ENCODE data around the gene ALDH4A1. TPM values are rescaled to one million over a fixed set of nuclear protein-coding genes. Genes with fewer than 3 reads are reported as not detected.
A peak's percentile ranks its signal among the peaks of the same experiment; 100 is the strongest.

Gene ALDH4A1
- total RNA-seq, 2 experiments from 2014 or later, result 3.3 to 3.7 TPM

DNA sequence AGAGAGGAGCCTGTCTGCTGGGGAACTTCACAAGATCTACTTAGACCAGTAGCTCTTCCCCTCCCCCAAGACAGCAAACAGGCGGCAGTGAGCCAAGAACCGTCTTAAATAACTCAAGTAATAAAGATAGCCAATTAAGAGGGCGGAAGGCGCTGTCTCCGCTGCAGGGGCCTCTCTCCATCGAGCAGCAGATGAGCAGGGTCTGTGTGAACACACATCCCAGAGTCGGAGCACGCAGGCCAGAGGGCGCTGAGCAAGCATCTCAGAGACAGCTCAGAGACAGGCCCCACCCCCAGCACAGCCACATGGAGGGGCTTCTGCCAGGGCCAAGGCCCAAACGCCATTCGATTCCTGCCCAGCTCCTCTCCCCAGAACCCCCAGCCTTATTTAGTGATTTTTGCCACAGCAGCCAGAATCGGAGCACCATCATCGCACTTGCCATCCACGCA, 43.1 kb upstream of the ALDH4A1 start:
- CTCF ChIA-PET, result interaction anchor here (0.9 to 1.7 kb wide), 2 partner anchors 33 to 55 kb away, joined by 5 read pairs; no protein-coding TSS in a partner anchor
- H3K27ac Mint-ChIP-seq, result no peak overlapping the region
- no peak overlapping the region for H3K4me3 Mint-ChIP-seq
- H3K27me3 Mint-ChIP-seq, result no peaks in the 10 kb centered on the region
- POLR2A ChIA-PET, result interaction anchor here (1.7 to 4.4 kb wide), 3 partner anchors 11 to 18 kb away, joined by 7 to 46 read pairs (median 8); partner anchors contain the start of gene IFFO2
- H3K9me3 Mint-ChIP-seq, result no peaks in the 10 kb centered on the region
- H3K36me3 Mint-ChIP-seq (ENCODE audit: low read depth), result peaks cover 6% of the 10 kb centered on the region
- no peak for DNase-seq
- H3K4me1 Mint-ChIP-seq, result peaks cover 60% of the 10 kb centered on the region

DNA sequence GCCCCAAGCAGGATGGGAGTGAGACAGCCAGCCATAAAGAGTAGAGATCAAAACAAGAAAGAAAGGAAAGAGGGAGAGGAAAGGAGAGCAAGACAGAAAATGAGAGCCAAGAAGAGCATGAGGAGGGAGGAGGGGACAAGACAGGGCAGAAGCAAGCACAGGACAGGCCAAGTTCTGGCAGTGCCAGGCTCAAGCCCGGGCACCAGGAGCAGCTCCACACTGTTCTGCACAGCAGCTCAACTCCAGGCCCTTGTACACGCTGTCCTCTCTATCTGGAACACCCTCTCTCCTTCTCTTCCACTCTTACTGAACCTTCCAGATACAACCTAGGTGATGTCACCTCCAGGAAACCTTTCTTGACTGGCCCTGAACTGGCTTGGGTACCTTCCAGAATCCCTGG, 42.5 kb upstream of the ALDH4A1 start:
- H3K4me3 Mint-ChIP-seq, result no peak overlapping the region
- H3K9me3 Mint-ChIP-seq, result no peaks in the 10 kb centered on the region
- H3K27ac Mint-ChIP-seq, result peak overlapping the region; percentile 3
- ChIA-PET CTCF (interaction anchor here (1.7 kb wide), 1 partner anchor 32 kb away, joined by 5 read pairs; no protein-coding TSS in a partner anchor), POLR2A (interaction anchor here (4.4 kb wide), 1 partner anchor 18 kb away, joined by 46 read pairs; no protein-coding TSS in a partner anchor)
- peaks cover 54% of the 10 kb centered on the region for H3K4me1 Mint-ChIP-seq
- DNase-seq, result no peak
- peaks cover 6% of the 10 kb centered on the region for H3K36me3 Mint-ChIP-seq (ENCODE audit: low read depth)
- no peaks in the 10 kb centered on the region for H3K27me3 Mint-ChIP-seq

DNA sequence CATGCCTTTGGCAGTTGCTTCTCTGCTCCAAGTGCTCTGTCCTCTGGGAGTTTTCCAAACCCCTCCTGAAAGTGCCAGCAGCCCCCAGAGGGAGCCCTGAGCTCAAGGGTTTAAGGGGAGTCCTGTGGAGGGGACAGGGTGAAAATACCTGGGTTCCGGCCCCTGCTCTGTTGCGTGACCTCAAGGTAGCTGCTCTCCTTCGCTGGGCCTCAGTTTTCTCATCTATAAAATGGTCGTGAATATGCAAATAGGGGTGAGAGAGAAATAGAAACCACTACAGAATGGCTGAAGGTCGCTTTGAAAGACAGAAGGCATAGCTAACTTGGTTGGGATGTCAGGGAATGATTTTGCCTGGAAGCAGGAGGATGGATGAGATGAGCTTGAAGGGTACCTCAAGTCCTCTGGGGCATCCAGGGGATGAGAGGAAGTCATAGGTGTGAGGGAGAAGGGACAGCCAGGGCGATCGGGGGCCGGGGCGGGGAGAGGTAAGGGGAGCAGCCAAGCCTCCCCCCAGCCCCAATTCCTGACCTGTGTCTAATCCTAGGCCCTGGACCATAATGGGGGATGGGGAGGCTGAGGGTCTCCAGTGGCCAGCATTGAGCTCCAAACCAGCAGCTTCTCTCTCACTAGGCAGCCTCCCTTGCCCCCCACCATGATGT, 41.7 kb upstream of the ALDH4A1 start:
- ChIA-PET POLR2A (interaction anchor here (1.0 to 4.4 kb wide), 4 partner anchors 8 to 17 kb away, joined by 3 to 46 read pairs (median 4); no protein-coding TSS in a partner anchor), CTCF (interaction anchor here (1.7 kb wide), 1 partner anchor 31 kb away, joined by 5 read pairs; no protein-coding TSS in a partner anchor)
- Mint-ChIP-seq H3K36me3 (ENCODE audit: low read depth) (peaks cover 6% of the 10 kb centered on the region), H3K27me3 (no peaks in the 10 kb centered on the region), H3K9me3 (no peaks in the 10 kb centered on the region), H3K4me1 (peaks cover 46% of the 10 kb centered on the region), H3K27ac (no peak overlapping the region), H3K4me3 (no peak overlapping the region)
- no peak for DNase-seq

DNA sequence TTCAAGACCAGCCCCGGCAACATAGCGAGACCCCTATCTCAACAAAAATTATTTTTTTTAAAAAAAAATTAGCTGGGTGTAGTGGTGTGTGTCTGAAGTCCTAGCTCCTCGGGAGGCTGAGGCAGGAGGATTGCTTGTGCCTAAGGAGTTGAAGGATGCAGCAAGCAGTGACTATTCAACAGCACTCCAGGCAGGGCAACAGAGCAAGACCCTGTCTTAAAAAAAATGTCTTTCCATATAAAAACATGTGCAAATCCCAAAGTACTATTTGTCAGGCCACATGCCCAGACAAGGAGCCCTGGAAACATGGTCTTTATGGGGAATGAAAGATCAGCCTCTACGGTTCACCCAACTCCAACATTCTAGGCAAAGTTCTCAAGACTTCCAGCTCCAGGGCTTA, 40.8 kb upstream of the ALDH4A1 start:
- Mint-ChIP-seq H3K36me3 (ENCODE audit: low read depth) (peaks cover 3% of the 10 kb centered on the region), H3K4me1 (peaks cover 37% of the 10 kb centered on the region), H3K4me3 (no peak overlapping the region), H3K27me3 (no peaks in the 10 kb centered on the region), H3K9me3 (no peaks in the 10 kb centered on the region), H3K27ac (no peak overlapping the region)
- DNase-seq, result no peak
- ChIA-PET CTCF (interaction anchor here (1.3 kb wide), 1 partner anchor 29 kb away, joined by 4 read pairs; no protein-coding TSS in a partner anchor), POLR2A (interaction anchor here (1.1 to 4.4 kb wide), 4 partner anchors 9 to 16 kb away, joined by 3 to 46 read pairs (median 4); partner anchors contain the start of gene IFFO2)

DNA sequence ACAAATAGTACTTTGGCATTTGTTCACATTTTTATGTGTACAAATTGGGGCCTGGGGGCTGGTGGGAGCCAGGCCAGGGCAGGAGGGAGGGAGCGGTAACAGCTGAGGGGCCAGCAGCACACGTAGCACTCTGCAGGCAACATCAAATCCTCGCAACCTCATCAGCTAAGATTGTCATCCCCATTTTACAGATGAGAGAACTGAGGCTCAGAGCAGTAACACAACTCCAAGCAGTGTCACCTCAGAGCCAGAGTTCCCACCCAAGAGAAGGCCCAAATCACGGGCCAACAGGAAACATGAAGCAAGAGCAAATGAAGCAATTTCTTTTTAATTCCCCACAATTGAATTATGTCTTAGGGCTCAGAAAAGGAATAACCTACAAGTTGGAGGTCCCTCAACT, 40.0 kb upstream of the ALDH4A1 start:
- DNase-seq, result no peak
- H3K9me3 Mint-ChIP-seq, result no peaks in the 10 kb centered on the region
- H3K4me1 Mint-ChIP-seq, result peaks cover 29% of the 10 kb centered on the region
- ChIA-PET POLR2A (interaction anchor here (1.1 to 1.3 kb wide), 2 partner anchors 14 to 15 kb away, joined by 3 to 4 read pairs; partner anchors contain the start of gene IFFO2), CTCF (interaction anchor here (1.3 to 1.8 kb wide), 2 partner anchors 8 to 29 kb away, joined by 4 to 5 read pairs; no protein-coding TSS in a partner anchor)
- H3K36me3 Mint-ChIP-seq (ENCODE audit: low read depth), result peaks cover 3% of the 10 kb centered on the region
- H3K4me3 Mint-ChIP-seq, result no peak overlapping the region
- H3K27ac Mint-ChIP-seq, result no peak overlapping the region
- no peaks in the 10 kb centered on the region for H3K27me3 Mint-ChIP-seq

DNA sequence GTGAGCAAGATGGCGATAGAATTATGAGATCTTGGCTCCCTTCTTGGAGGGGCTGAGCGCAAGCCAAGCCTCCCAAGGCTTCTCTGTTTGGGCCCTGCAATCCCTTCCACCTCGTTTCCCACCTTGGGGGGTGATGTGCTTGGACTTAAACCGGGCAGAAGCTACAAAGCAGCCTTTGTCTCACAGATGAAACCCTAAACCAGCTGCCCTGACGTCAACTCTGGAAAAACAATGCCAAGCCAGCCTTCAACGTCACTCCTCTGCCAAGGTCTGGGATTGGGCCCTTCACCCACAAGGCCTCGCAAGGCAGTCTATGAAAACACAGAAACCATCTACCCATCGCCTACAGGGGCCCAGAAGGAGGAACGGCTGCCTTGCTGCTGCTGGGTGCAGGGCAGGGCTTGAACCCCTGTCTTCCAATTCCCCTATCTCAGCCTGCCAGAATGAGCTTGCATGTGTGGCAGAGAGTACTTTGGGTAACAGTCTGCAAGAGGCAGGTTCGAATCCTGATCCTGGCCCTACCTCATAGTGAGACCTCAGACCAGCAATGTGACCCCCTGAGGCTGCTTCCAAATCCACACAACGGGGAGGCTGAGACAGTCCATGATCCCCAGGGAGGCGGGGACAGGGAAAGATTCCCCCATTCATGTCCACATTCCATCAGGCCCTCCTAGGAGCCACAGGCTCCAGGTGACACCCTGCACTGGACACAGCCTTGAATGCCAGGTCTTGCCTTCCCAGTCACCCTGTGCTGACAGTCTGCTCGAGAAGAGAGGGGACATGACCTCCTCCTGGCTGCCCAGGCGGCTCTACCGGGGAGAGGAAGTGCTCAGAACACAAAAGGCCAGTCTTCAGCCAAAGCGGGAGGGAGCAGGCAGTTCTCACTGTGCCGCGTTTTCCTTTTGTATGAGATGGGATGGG, 39.1 kb upstream of the ALDH4A1 start:
- no peak for DNase-seq
- H3K4me1 Mint-ChIP-seq, result peaks cover 21% of the 10 kb centered on the region
- POLR2A ChIA-PET, result interaction anchor here (1.3 kb wide), 1 partner anchor 14 kb away, joined by 4 read pairs; no protein-coding TSS in a partner anchor
- no peak overlapping the region for H3K4me3 Mint-ChIP-seq
- CTCF ChIA-PET, result interaction anchor here (1.3 to 1.8 kb wide), 2 partner anchors 9 to 28 kb away, joined by 4 to 5 read pairs; no protein-coding TSS in a partner anchor
- H3K27ac Mint-ChIP-seq, result no peak overlapping the region
- no peaks in the 10 kb centered on the region for H3K9me3 Mint-ChIP-seq
- H3K27me3 Mint-ChIP-seq, result no peaks in the 10 kb centered on the region
- peaks cover 3% of the 10 kb centered on the region for H3K36me3 Mint-ChIP-seq (ENCODE audit: low read depth)

DNA sequence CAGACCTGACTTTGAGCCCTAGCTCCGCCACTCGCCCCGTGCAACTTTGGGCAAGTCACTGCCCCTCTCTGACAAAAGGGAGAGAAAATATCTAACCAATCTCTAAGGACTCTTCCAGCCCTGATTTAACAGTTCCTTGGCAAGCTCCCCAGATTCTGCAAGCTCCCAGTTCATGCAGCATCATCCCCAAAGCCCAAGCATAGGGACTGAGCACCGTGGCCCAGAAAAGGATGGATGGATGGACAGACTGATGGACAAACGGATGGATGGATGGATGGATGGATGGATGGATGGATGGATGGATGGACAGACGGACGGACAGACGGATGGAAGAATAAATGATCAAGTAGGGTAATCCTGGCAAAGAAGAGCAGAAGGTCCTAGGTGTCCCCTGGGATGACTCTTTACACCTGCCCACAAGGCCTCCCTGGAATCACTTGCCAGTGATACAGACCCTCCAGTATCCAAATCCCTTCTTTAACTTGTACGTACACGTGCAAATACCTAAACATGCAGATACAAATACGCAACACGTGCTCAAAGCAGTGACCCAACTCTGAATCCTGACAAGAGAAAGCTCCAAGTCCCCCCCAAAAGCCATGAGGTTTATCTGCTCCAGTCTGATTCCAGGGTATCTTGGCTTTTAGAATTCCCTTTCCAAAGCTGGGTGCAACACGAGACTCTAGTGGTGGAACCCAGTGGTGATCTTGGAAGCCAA, 38.1 kb upstream of the ALDH4A1 start:
- POLR2A ChIA-PET, result interaction anchor here (0.7 to 1.3 kb wide), 3 partner anchors 10 to 14 kb away, joined by 3 to 4 read pairs (median 4); no protein-coding TSS in a partner anchor
- Mint-ChIP-seq H3K4me3 (no peak overlapping the region), H3K36me3 (ENCODE audit: low read depth) (peaks cover 3% of the 10 kb centered on the region), H3K27me3 (no peaks in the 10 kb centered on the region), H3K9me3 (no peaks in the 10 kb centered on the region), H3K27ac (no peak overlapping the region), H3K4me1 (peaks cover 16% of the 10 kb centered on the region)
- CTCF ChIA-PET, result no interaction called here
- no peak for DNase-seq

DNA sequence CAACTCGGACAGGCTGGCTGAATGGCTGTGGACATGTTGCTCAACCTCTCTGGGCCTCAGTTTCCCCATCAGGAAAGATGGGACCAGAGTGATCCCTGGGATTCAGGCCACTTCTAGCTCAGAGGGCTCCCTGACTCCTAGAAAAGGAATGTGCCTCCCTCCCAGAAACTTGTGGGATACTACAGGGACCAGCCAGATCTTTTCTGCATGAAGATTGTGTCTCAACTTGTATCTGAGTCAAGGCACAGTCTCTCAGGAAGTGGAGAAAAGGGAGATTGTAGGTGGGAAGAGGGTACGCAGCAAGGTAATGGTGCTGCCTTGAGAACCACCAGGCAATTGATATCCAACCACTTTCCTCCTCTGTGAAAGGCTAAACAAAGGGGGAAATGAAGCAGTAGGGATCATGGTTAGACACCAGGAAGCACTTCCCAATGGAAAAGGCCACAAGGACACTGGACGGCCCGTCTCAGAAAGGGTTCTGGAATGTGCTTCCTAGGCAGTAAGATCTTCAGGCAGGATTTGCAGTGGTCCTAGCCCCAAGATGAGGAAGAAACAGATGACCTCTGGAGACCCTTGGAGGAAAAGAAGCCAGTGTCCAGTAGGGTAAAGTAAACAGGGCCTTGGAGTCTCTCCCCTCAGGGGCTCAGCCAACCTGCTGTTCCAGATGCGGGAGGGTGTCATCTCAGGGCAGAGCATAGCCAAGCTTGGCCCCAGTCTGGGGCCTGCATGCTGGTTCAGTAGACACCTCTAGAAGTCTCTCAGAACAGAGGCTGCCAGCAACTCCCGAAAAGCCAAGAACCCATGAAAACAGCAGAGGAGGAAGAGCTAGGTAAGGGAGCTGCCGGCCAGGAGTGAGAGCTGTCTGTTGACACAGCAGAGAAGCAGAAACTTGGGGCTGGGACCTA, 37.3 kb upstream of the ALDH4A1 start:
- Mint-ChIP-seq H3K27me3 (no peaks in the 10 kb centered on the region), H3K36me3 (ENCODE audit: low read depth) (peaks cover 3% of the 10 kb centered on the region), H3K4me1 (peaks cover 7% of the 10 kb centered on the region), H3K9me3 (no peaks in the 10 kb centered on the region), H3K4me3 (no peak overlapping the region), H3K27ac (no peak overlapping the region)
- no peak for DNase-seq
- POLR2A ChIA-PET, result interaction anchor here (0.7 to 1.3 kb wide), 3 partner anchors 11 to 13 kb away, joined by 3 to 4 read pairs (median 4); no protein-coding TSS in a partner anchor
- CTCF ChIA-PET, result no interaction called here

DNA sequence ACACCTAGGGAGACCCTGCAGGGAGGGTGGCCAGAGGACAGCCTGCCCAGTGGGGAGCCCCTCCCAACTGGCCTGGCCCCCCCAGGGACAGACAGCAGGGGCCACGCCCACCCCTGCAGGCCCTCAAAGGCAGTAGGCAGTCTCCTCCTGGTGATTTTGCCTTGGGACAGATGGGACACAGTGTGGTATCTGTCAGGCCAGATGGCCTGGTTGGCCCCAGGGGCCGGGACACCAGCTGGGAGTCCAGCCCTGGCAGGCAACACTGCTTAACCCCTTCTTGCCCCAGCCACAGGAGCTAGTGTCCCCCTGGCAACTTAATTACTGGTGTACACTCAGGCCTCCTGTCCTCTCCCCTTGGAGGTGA, 36.3 kb upstream of the ALDH4A1 start:
- H3K4me1 Mint-ChIP-seq, result peaks cover 7% of the 10 kb centered on the region
- H3K36me3 Mint-ChIP-seq (ENCODE audit: low read depth), result peaks cover 3% of the 10 kb centered on the region
- no peak overlapping the region for H3K4me3 Mint-ChIP-seq
- DNase-seq, result no peak
- no peak overlapping the region for H3K27ac Mint-ChIP-seq
- ChIA-PET POLR2A (interaction anchor here (1.2 to 3.4 kb wide), 2 partner anchors 11 to 12 kb away, joined by 9 to 23 read pairs; no protein-coding TSS in a partner anchor), CTCF (no interaction called here)
- H3K27me3 Mint-ChIP-seq, result no peaks in the 10 kb centered on the region
- H3K9me3 Mint-ChIP-seq, result no peaks in the 10 kb centered on the region

DNA sequence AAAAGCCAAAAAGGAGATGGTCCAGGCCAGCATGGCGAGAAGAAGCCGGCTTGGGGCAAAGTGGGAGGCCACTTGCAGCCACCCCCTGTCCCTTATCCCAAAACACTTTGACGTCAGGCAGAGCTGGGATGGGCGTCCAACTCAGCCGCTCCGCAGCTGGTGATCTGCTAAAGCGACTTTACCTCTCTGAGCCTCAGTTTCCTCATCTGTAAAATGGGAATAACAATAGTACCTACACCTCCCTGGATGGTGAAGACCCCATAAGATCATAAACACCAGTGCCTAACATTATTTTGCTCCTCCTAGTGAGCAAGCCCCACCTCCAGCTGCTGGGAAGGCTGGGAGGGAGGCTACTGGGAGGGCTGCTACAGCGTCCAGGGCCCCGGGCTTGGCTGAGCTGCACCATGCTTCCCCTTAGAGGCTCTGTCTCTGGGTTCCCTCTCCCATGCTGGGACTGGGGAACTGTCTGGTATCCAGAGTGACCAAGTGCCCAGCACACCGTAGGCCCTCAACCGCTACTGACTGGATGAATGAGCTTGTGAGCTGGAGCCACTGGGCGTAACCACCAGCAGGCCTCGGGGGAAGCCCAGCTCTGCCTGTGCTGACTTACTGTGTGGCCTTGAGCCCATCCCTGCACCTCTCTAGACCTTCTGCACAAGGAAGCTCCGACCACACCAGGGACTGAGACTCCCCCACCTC, 35.8 kb upstream of the ALDH4A1 start:
- H3K4me1 Mint-ChIP-seq, result peaks cover 8% of the 10 kb centered on the region
- H3K9me3 Mint-ChIP-seq, result no peaks in the 10 kb centered on the region
- no peaks in the 10 kb centered on the region for H3K27me3 Mint-ChIP-seq
- ChIA-PET POLR2A (interaction anchor here (1.2 to 3.4 kb wide), 2 partner anchors 11 to 13 kb away, joined by 9 to 23 read pairs; no protein-coding TSS in a partner anchor), CTCF (no interaction called here)
- H3K27ac Mint-ChIP-seq, result no peak overlapping the region
- no peak overlapping the region for H3K4me3 Mint-ChIP-seq
- H3K36me3 Mint-ChIP-seq (ENCODE audit: low read depth), result no peaks in the 10 kb centered on the region
- DNase-seq, result no peak

DNA sequence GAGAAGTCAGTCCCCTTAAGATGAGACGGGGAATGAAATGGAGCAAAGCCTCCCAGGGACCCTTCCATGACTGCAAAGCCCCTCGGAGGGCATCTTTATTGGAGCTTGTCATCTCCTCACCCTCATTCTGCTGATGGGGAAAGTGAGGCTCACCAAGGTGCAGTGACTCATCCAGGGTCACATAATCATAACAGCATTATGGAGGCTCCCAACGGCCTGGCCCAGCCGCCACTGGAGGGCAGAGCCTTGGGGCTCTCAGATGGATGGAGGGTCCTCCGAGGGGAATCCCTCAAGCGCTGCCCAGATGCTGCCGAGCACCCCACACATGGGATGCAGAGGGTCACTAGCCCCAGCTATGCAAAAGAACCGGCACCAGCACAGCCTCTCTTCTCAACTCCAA, 35.2 kb upstream of the ALDH4A1 start:
- H3K9me3 Mint-ChIP-seq, result no peaks in the 10 kb centered on the region
- DNase-seq, result no peak
- no peaks in the 10 kb centered on the region for H3K27me3 Mint-ChIP-seq
- H3K36me3 Mint-ChIP-seq (ENCODE audit: low read depth), result no peaks in the 10 kb centered on the region
- peaks cover 10% of the 10 kb centered on the region for H3K4me1 Mint-ChIP-seq
- POLR2A ChIA-PET, result interaction anchor here (3.4 kb wide), 1 partner anchor 10 kb away, joined by 23 read pairs; no protein-coding TSS in a partner anchor
- H3K4me3 Mint-ChIP-seq, result no peak overlapping the region
- CTCF ChIA-PET, result no interaction called here
- H3K27ac Mint-ChIP-seq, result no peak overlapping the region
